H1 (cell line): ENCODE measurements around the gene GNAQ. TPM values are rescaled to one million over a fixed set of nuclear protein-coding genes. Genes with fewer than 3 reads are reported as not detected.

ENCODE experiments used
- CTCF ChIA-PET: fragments of 300-600 bp; sonication (Branson Sonifier 250); formaldehyde crosslinking; loops from one replicate; lab custom pipeline; 2021; ENCODE audit not compliant: partially characterized antibody; lab: Charles Lee
- POLR2A ChIA-PET: fragments of 300-600 bp; sonication (Branson Sonifier 250); formaldehyde crosslinking; loops from one replicate; lab custom pipeline; 2021; ENCODE audit warnings: inconsistent platforms; ENCODE audit not compliant: partially characterized antibody; lab: Charles Lee
- DNase-seq, 2 experiments: peaks; one replicate each; pipeline versions ENCODE4 v3.0.0 to v3.0.0-alpha.2; 2010 to 2022; ENCODE audit warnings: low spot score in 2 of 2, low read depth in 1 of 2, mixed read lengths in 1 of 2
- FAIRE-seq: peaks from 2 replicates; lab custom pipeline; 2011; peaks lifted over from hg19 to GRCh38; lab: Jason Lieb, UNC
- H2AFZ ChIP-seq: 2 replicates; pipeline ENCODE4 v1.8.1; 2012; ENCODE audit warnings: low read length, inconsistent platforms
- H2AK5ac ChIP-seq: 2 replicates; pipeline ENCODE4 v1.6.1; 2013; ENCODE audit warnings: low read depth, low read length
- H2BK120ac ChIP-seq: replicated peaks from 2 replicates; pipeline ENCODE3; 2013; ENCODE audit warnings: low read depth, low read length, inconsistent platforms
- H2BK12ac ChIP-seq: 2 replicates; pipeline ENCODE4 v1.6.1; 2013; ENCODE audit warnings: low read depth, low read length
- H2BK15ac ChIP-seq: 2 replicates; pipeline ENCODE4 v1.6.1; 2013; ENCODE audit warnings: low read length
- H2BK20ac ChIP-seq: 2 replicates; pipeline ENCODE4 v1.6.1; 2013; ENCODE audit warnings: low read length
- H2BK5ac ChIP-seq: 2 replicates; pipeline ENCODE4 v1.6.1; 2013; ENCODE audit warnings: low read depth, low read length
- H3K14ac ChIP-seq: 2 replicates; pipeline ENCODE4 v1.6.1; 2013; ENCODE audit warnings: inconsistent platforms; ENCODE audit not compliant: insufficient read length
- H3K18ac ChIP-seq: 2 replicates; pipeline ENCODE4 v1.6.1; 2013; ENCODE audit warnings: low read length; ENCODE audit errors: extremely low read depth
- H3K23ac ChIP-seq: 2 replicates; pipeline ENCODE4 v1.6.1; 2013; ENCODE audit warnings: inconsistent platforms; ENCODE audit not compliant: insufficient read length
- H3K23me2 ChIP-seq: 2 replicates; pipeline ENCODE4 v1.6.1; 2013; ENCODE audit warnings: low read depth, low read length
- H3K27ac ChIP-seq: 2 replicates; pipeline ENCODE4 v1.6.1; 2011; ENCODE audit warnings: low read depth, low read length, inconsistent platforms
- H3K27me3 ChIP-seq, 4 experiments: replicated peaks in 1 of 4; 1 replicate in 1 of 4; 2 replicates in 3 of 4; pipeline versions ENCODE4 v1.6.1 to v1.8.1; 2011 to 2013; ENCODE audit warnings: low read length in 3 of 4, mild to moderate bottlenecking in 3 of 4, inconsistent platforms in 2 of 4, mixed read lengths in 2 of 4, moderate library complexity in 1 of 4; ENCODE audit not compliant: control insufficient read depth in 3 of 4, insufficient read depth in 3 of 4; ENCODE audit errors: extremely low read depth in 1 of 4
- H3K36me3 ChIP-seq, 4 experiments: 2 replicates each; pipeline versions ENCODE4 v1.6.1 to v1.8.1; 2011 to 2013; ENCODE audit warnings: mild to moderate bottlenecking in 4 of 4, low read length in 3 of 4, moderate library complexity in 2 of 4, control low read depth in 1 of 4, inconsistent platforms in 1 of 4; ENCODE audit not compliant: insufficient read depth in 4 of 4, control insufficient read depth in 2 of 4
- H3K4ac ChIP-seq: replicated peaks from 2 replicates; pipeline ENCODE3; 2013; ENCODE audit warnings: low read length, low read depth, mixed read lengths, inconsistent platforms; ENCODE audit not compliant: insufficient read length
- H3K4me1 ChIP-seq, 4 experiments: replicated peaks in 1 of 4; 1 replicate in 1 of 4; 2 replicates in 3 of 4; pipeline versions ENCODE4 v1.6.1 to v1.8.1; 2011 to 2013; ENCODE audit warnings: low read length in 3 of 4, inconsistent platforms in 2 of 4, mixed read lengths in 1 of 4; ENCODE audit not compliant: insufficient read depth in 4 of 4, control insufficient read depth in 3 of 4
- H3K4me2 ChIP-seq, 2 experiments: 2 replicates each; pipeline versions ENCODE4 v1.6.1 to v1.8.1; 2011 to 2013; ENCODE audit warnings: low read depth in 2 of 2, low read length in 2 of 2, control low read depth in 1 of 2, inconsistent platforms in 1 of 2, mild to moderate bottlenecking in 1 of 2; ENCODE audit not compliant: insufficient read depth in 1 of 2
- H3K4me3 ChIP-seq, 4 experiments: fragments of 200-600, 300-600 bp in 1 of 4; sonication (generic), shearing (Covaris generic), sonication (Bioruptor Twin) in 1 of 4; 2 replicates each; pipeline versions ENCODE4 v1.5.1 to v1.8.1; 2011 to 2016; ENCODE audit warnings: low read length in 4 of 4, low read depth in 3 of 4, control low read depth in 2 of 4, inconsistent platforms in 2 of 4, mild to moderate bottlenecking in 2 of 4, mixed read lengths in 1 of 4, moderate library complexity in 1 of 4; ENCODE audit not compliant: insufficient read depth in 2 of 4; ENCODE audit errors: extremely low read depth in 1 of 4
- H3K56ac ChIP-seq: replicated peaks from 2 replicates; pipeline ENCODE3; 2013; ENCODE audit warnings: low read depth, mild to moderate bottlenecking, mixed read lengths, low read length, inconsistent platforms; ENCODE audit not compliant: insufficient read length
- H3K79me1 ChIP-seq: 2 replicates; pipeline ENCODE4 v1.6.1; 2013; ENCODE audit warnings: low read depth, low read length, control low read depth
- H3K79me2 ChIP-seq, 2 experiments: 2 replicates each; pipeline versions ENCODE4 v1.6.1 to v1.8.1; 2012 to 2013; ENCODE audit warnings: low read length in 2 of 2, mild to moderate bottlenecking in 2 of 2, inconsistent platforms in 1 of 2; ENCODE audit not compliant: insufficient read depth in 2 of 2, control insufficient read depth in 1 of 2
- H3K9ac ChIP-seq, 4 experiments: replicated peaks in 1 of 4; 1 replicate in 1 of 4; 2 replicates in 3 of 4; pipeline versions ENCODE4 v1.6.1 to v1.8.1; 2011 to 2013; ENCODE audit warnings: low read depth in 3 of 4, low read length in 3 of 4, control low read depth in 2 of 4, mild to moderate bottlenecking in 2 of 4, moderate library complexity in 2 of 4, inconsistent platforms in 1 of 4; ENCODE audit errors: extremely low read depth in 1 of 4
- H3K9me3 ChIP-seq, 2 experiments: 2 replicates each; pipeline versions ENCODE4 v1.6.1 to v1.8.1; 2012 to 2013; ENCODE audit warnings: mild to moderate bottlenecking in 2 of 2, moderate library complexity in 2 of 2, control low read depth in 1 of 2, inconsistent platforms in 1 of 2, low read depth in 1 of 2, low read length in 1 of 2, mixed read lengths in 1 of 2; ENCODE audit not compliant: insufficient read depth in 2 of 2
- H4K20me1 ChIP-seq, 2 experiments: replicated peaks in 1 of 2; 2 replicates each; pipeline versions ENCODE3 to v1.8.1; 2011 to 2013; ENCODE audit warnings: inconsistent platforms in 2 of 2, low read length in 2 of 2, mild to moderate bottlenecking in 1 of 2; ENCODE audit not compliant: insufficient read depth in 2 of 2, control insufficient read depth in 1 of 2
- H4K5ac ChIP-seq: 2 replicates; pipeline ENCODE4 v1.6.1; 2013; ENCODE audit warnings: low read length, low read depth, mixed read lengths, inconsistent platforms; ENCODE audit not compliant: insufficient read length
- H4K8ac ChIP-seq: 2 replicates; pipeline ENCODE4 v1.8.0; 2013; ENCODE audit warnings: mild to moderate bottlenecking, moderate library complexity, low read length, inconsistent platforms; ENCODE audit not compliant: insufficient read depth; ENCODE audit errors: extremely low read depth
- H4K91ac ChIP-seq: replicated peaks from 2 replicates; pipeline ENCODE3; 2013; ENCODE audit warnings: low read length, mixed read lengths, inconsistent platforms; ENCODE audit not compliant: insufficient read length
- BACH1 ChIP-seq: IDR thresholded peaks from 2 replicates; pipeline ENCODE4 v1.6.1; 2012; ENCODE audit warnings: low read length, improper control_type of control experiment
- CBX8 ChIP-seq: fragments of 300-800, 300-1000 bp; sonication (generic); IDR thresholded peaks from 2 replicates; pipeline ENCODE4 v1.7.1; 2016; ENCODE audit warnings: low read depth, low read length, borderline replicate concordance
- GTF2F1 ChIP-seq: IDR thresholded peaks from 2 replicates; pipeline ENCODE4 v1.6.1; 2012; ENCODE audit warnings: low read depth, low read length, improper control_type of control experiment, borderline replicate concordance
- KDM5A ChIP-seq: fragments of 200-600 bp; IDR thresholded peaks from 2 replicates; pipeline ENCODE4 v1.7.1; 2012; ENCODE audit warnings: mild to moderate bottlenecking, low read length, inconsistent platforms, mixed read lengths
- RAD21 ChIP-seq, 2 experiments: IDR thresholded peaks in 1 of 2; conservative IDR thresholded peaks in 1 of 2; 2 replicates each; pipeline ENCODE4 v1.6.1; 2011; ENCODE audit warnings: low read depth in 2 of 2, low read length in 2 of 2, improper control_type of control experiment in 1 of 2, inconsistent platforms in 1 of 2, mild to moderate bottlenecking in 1 of 2, moderate library complexity in 1 of 2
- SUZ12 ChIP-seq: fragments of 200-600 bp; sonication (generic); IDR thresholded peaks from 2 replicates; pipeline ENCODE4 v1.6.1; 2012; ENCODE audit warnings: mild to moderate bottlenecking, inconsistent platforms, low read length, moderate library complexity, mixed read lengths
- WGBS, 2 experiments: shearing (Covaris generic) in 1 of 2; methylation state at CpG; one replicate each; pipeline versions ENCODE4 v1.1.6 to v1.1.7; 2013 to 2015; ENCODE audit warnings: low lambda C conversion rate in 2 of 2, mixed read lengths in 2 of 2, inconsistent platforms in 1 of 2, low coverage in 1 of 2, missing lambda C conversion rate in 1 of 2; ENCODE audit not compliant: insufficient replicate concordance in 2 of 2, insufficient coverage in 1 of 2, insufficient read length in 1 of 2; ENCODE audit errors: extremely low coverage in 1 of 2, missing lambda C conversion rate in 1 of 2; 5-methylcytosine and 5-hydroxymethylcytosine counted together
- polyA plus RNA-seq, 7 experiments: library from polyadenylated mRNA; depleted of rRNA in 3 of 7; stranded (reverse) in 5 of 7; unstranded in 2 of 7; fragments of >200 nt in 5 of 7; fragments of 200-250 nt in 2 of 7; gene quantifications; 1 replicate in 5 of 7; 2 replicates in 1 of 7; 4 replicates in 1 of 7; pipeline versions ENCODE4 v1.2.1 to v1.2.3, GENCODE V29; 2011 to 2013; ENCODE audit warnings: missing spikeins in 2 of 7, mixed read lengths in 2 of 7
- total RNA-seq: library from RNA; stranded (reverse); fragmentation: NEBNext Ultra II Directional; extraction: Animal tissue kit (Norgen Biotek cat#: 25700); gene quantifications from 2 replicates; pipeline ENCODE4 v1.2.1, GENCODE V29; 2021

The GNAQ gene
- total and polyA plus RNA-seq, 2 of the 8 experiments (the other 6 are each of a cell fraction or from before 2014, with no cell fraction given): 22.8 to 63.8 TPM

DNA sequence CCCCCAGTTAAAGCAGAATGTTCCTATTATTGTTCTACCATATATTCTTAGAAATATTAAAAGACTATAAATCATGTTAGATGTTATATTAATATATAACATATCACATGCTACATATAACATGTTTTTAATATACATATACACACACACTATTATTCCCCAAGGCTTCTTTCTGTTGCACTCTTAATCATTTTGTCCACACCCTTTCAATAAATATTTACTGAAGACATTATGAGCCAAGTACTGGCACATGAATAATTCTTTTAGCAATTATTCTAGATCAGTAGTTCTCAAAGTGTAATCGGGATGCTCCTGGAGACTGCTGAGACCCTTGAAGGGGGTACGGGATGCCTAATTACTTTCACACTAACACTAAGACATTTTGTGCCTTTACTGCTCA is 143.9 kb downstream of the GNAQ start:
- no peak overlapping the region for H3K56ac ChIP-seq
- FAIRE-seq (no peak), DNase-seq (no peak)
- no peak overlapping the region for H2BK20ac ChIP-seq
- no peak overlapping the region for H2BK5ac ChIP-seq
- H2AFZ ChIP-seq: no peak overlapping the region
- no peak for TF ChIP-seq GTF2F1
- TF ChIP-seq SUZ12: no peak
- TF ChIP-seq RAD21 (IDR thresholded peaks at IDR 0.05 in 1 of 2, conservative IDR thresholded peaks at IDR 0.05 in 1 of 2; ENCODE audit: low read depth in 2 of 2, low read length in 2 of 2): no peak
- TF ChIP-seq BACH1: no peak
- TF ChIP-seq CBX8: no peak
- no peak for TF ChIP-seq KDM5A
- H2BK120ac ChIP-seq: no peak overlapping the region
- H3K79me2 ChIP-seq: peaks cover 0 to 2% of the 10 kb centered on the region in 2 experiments; a peak in 1 of 4 replicates
- no peak overlapping the region for H3K23ac ChIP-seq
- no peak overlapping the region for H3K4me2 ChIP-seq
- H4K5ac ChIP-seq: no peak overlapping the region
- no peak overlapping the region for H3K14ac ChIP-seq
- POLR2A ChIA-PET: no interaction called here
- H4K91ac ChIP-seq: no peak overlapping the region
- no peak overlapping the region for H2BK15ac ChIP-seq
- WGBS, 2 experiments: 89% methylated on average over 2 of the region's 2 CpGs; no CpG with 5 or more reads in 1 of the 2 experiments
- no peaks in the 10 kb centered on the region for H4K20me1 ChIP-seq
- no peak overlapping the region for H2BK12ac ChIP-seq
- no peaks in the 10 kb centered on the region for H3K36me3 ChIP-seq
- no peak overlapping the region for H3K27ac ChIP-seq
- no peak overlapping the region for H3K4me3 ChIP-seq
- H3K4me1 ChIP-seq: peaks cover 4 to 6% (median 6%) of the 10 kb centered on the region in 4 experiments; a peak in 5 of 7 replicates
- H4K8ac ChIP-seq: no peak overlapping the region
- H3K9ac ChIP-seq: no peak overlapping the region
- H3K4ac ChIP-seq: no peak overlapping the region
- CTCF ChIA-PET: interaction anchor here (0.7 to 4.2 kb wide), 2 partner anchors 9 to 89 kb away, joined by 3 to 23 read pairs; no protein-coding TSS in a partner anchor
- no peak overlapping the region for H2AK5ac ChIP-seq
- no peaks in the 10 kb centered on the region for H3K79me1 ChIP-seq
- no peaks in the 10 kb centered on the region for H3K23me2 ChIP-seq
- H3K9me3 ChIP-seq: no peaks in the 10 kb centered on the region
- H3K27me3 ChIP-seq: no peaks in the 10 kb centered on the region
- H3K18ac ChIP-seq: no peak overlapping the region
